IPS DF 6.9 (cell line): ENCODE results near the gene MAP4.

Source experiments
- DNase-seq: peaks from one replicate; pipeline ENCODE4 v3.0.0-alpha.2; 2013; ENCODE audit warnings: low read depth, low spot score
- H3K27ac ChIP-seq: one replicate; pipeline ENCODE4 v1.5.1; 2013; ENCODE audit warnings: low read length, control low read depth
- H3K27me3 ChIP-seq: 2 replicates; pipeline ENCODE4 v1.6.1; 2013; ENCODE audit warnings: mild to moderate bottlenecking, low read length; ENCODE audit not compliant: control insufficient read depth, insufficient read depth
- H3K36me3 ChIP-seq: 2 replicates; pipeline ENCODE4 v1.6.1; 2013; ENCODE audit warnings: low read length; ENCODE audit not compliant: control insufficient read depth, insufficient read depth
- H3K4me1 ChIP-seq: 2 replicates; pipeline ENCODE4 v1.6.1; 2013; ENCODE audit warnings: low read length; ENCODE audit not compliant: control insufficient read depth, insufficient read depth
- H3K4me3 ChIP-seq: 2 replicates; pipeline ENCODE4 v1.5.1; 2013; ENCODE audit warnings: mild to moderate bottlenecking, low read length
- H3K9me3 ChIP-seq: 2 replicates; pipeline ENCODE4 v1.6.1; 2013; ENCODE audit warnings: low read length, inconsistent platforms; ENCODE audit not compliant: control insufficient read depth, insufficient read depth
- WGBS: extraction: QIAGEN DNeasy Blood & Tissue Kit; methylation state at CpG from one replicate; pipeline ENCODE4 v1.1.7; 2013; ENCODE audit warnings: mixed read lengths, missing lambda C conversion rate; ENCODE audit not compliant: insufficient read length, insufficient coverage; 5-methylcytosine and 5-hydroxymethylcytosine counted together

Gene MAP4

DNA sequence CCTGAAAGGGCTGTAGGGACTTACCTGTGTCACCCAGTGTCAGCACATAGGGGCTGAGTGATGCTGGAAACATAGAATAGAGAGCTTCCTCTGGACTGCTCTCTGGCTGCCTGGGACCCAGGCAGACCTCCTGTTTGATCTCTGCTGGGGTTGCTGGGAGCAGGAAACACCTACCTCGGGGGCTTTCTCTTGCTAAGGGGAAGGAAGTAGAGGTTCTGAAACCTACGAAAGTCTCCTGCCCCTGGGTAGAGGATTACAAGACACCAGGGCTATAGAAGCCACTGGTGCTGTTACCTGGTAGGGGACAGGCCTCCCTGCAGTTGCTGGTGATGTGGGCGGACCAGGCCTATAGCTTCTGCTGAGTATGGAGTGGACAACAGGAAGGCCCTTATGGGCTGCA lies 131.6 kb downstream of the MAP4 start:
- Histone ChIP-seq H3K27ac (no peak overlapping the region), H3K36me3 (no peaks in the 10 kb centered on the region; the same call in 1 of the 2 replicates), H3K27me3 (no peaks in the 10 kb centered on the region), H3K4me1 (no peaks in the 10 kb centered on the region), H3K9me3 (no peaks in the 10 kb centered on the region), H3K4me3 (no peak overlapping the region)
- DNase-seq = no peak
- no CpG with 5 or more reads among the region's 3 CpGs for WGBS

DNA sequence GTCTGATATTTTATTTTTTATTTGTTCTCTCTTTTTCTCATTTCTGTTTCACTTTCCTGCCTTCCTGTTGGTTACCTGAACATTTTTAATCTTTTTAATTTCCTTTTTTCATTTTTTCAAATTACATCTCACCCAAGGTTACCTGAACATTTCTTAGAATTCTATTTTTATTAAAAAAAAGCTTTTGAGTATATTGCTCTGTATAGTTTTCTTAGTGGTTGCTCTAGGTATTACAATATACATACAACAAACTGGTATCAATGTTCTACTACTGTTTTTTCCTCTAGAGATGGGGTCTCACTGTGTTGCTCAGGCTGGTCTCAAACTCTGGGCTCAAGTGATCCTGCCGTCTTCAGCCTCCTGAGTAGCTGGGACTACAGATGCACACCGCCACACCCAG lies 133.9 kb downstream of the MAP4 start:
- Histone ChIP-seq H3K4me3 (no peak overlapping the region), H3K27me3 (no peaks in the 10 kb centered on the region), H3K27ac (no peak overlapping the region), H3K4me1 (no peaks in the 10 kb centered on the region), H3K36me3 (no peaks in the 10 kb centered on the region; the same call in 1 of the 2 replicates), H3K9me3 (no peaks in the 10 kb centered on the region)
- no peak for DNase-seq
- no CpG with 5 or more reads among the region's 2 CpGs for WGBS

DNA sequence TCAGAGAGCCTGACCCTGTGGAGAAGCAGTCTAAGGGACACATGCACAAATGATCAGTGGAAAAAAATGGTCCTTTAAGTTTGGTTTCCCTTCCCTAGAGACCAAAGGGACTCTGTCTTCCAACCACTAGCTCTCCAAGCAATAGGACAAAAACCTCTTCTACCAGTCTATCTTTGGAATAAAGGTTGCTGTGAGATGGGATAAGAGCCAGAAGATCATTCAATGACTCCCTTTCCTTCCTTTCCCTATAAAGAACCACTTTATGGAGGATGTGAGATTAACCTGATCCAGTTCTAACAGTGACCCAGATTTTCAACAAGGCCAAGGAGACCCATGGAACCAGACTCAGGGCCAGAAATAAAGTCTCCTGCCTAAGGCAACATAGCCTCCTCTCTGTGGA lies 138.5 kb downstream of the MAP4 start:
- Histone ChIP-seq H3K4me3 (no peak overlapping the region), H3K9me3 (no peaks in the 10 kb centered on the region), H3K27me3 (no peaks in the 10 kb centered on the region), H3K4me1 (no peaks in the 10 kb centered on the region), H3K36me3 (no peaks in the 10 kb centered on the region), H3K27ac (no peak overlapping the region)
- no peak for DNase-seq

DNA sequence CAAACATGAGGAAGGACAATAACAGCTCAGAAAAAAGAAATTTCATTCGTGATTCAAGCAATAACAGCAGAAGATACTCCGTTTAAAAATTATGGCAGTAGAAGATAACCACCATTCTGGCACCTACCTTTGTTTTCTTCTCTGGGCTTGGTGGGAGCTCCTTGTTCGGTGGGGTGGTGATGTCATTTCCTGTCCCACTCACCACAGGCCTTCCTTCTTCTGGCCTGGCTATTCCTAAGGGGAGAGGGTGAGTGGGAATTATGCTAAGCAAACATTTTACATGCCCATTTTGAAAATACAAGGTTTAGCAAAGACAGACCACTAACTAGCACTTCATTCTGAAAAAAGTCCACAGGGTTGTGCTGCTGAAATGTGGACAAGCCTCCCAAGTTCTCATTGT lies 138.9 kb downstream of the MAP4 start:
- Histone ChIP-seq H3K36me3 (no peaks in the 10 kb centered on the region), H3K27ac (no peak overlapping the region), H3K4me3 (no peak overlapping the region), H3K9me3 (no peaks in the 10 kb centered on the region), H3K4me1 (no peaks in the 10 kb centered on the region), H3K27me3 (no peaks in the 10 kb centered on the region)
- no CpG with 5 or more reads among the region's 3 CpGs for WGBS
- no peak for DNase-seq

DNA sequence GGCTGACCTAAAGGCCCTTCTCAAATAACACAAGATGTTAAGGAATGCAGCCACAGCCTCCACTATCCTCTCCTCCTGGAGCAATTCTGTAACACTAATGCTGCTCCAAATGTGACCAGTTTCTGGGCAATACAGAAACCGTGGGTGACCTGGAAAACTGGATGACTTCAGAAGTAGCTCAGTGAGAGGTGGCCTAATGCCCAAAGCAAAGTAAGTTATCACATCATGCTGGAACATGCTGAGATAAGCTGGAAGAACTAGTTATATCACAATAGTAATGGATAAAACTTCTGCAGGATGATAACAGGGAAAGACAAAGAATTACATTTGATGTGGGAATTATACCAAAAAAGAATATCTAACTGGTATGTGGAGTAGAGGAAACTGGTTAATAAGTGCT lies 141.3 kb downstream of the MAP4 start:
- no peak for DNase-seq
- Histone ChIP-seq H3K4me3 (no peak overlapping the region), H3K36me3 (peaks cover 15% of the 10 kb centered on the region; the same call in 1 of the 2 replicates), H3K4me1 (no peaks in the 10 kb centered on the region), H3K27ac (no peak overlapping the region), H3K9me3 (no peaks in the 10 kb centered on the region), H3K27me3 (no peaks in the 10 kb centered on the region)
- WGBS = no CpG with 5 or more reads among the region's 1 CpG

DNA sequence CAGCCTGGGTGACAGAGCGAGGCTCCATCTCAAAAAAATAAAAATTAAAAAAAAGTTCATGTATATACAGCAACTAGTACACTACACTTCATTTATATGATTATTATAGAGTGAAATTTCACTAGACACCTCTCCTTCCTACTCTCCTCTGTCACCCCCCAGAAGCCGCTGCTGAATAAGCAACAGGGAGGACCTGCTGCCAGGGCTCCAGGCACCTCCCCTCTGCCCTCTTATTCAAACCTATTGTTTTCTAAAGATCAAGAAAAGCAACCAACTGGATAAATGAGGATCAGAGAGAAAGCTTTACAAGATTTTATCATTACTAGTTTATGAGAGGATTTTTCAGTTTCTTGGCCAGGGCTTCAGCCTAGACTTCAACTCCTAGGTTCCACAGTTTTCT lies 141.8 kb downstream of the MAP4 start:
- no CpG with 5 or more reads among the region's 2 CpGs for WGBS
- no peaks in the 10 kb centered on the region for H3K27me3 ChIP-seq
- no peak overlapping the region for H3K27ac ChIP-seq
- no peaks in the 10 kb centered on the region for H3K4me1 ChIP-seq
- no peak for DNase-seq
- no peak overlapping the region for H3K4me3 ChIP-seq
- peaks cover 19% of the 10 kb centered on the region; the same call in 1 of the 2 replicates for H3K36me3 ChIP-seq
- H3K9me3 ChIP-seq = no peaks in the 10 kb centered on the region

DNA sequence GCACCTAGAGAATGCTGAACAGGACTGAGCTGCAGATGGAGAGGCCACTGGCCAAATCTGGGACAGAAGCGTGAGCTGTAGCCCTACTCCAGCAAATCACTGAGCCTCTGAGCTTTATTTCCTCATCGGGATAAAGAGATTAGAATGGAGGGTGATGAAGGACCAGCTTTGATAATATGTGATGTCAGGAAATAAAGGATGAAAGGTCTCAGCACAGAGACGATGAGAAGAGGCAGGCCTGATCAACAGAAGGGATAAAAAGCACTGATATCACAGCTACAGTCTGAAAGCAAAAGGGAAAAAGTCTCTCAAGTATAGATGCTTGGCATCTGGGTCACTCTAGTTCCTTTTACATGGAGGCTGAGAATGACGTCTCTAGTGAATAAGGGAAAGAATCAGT lies 143.3 kb downstream of the MAP4 start:
- Histone ChIP-seq H3K36me3 (peaks cover 20% of the 10 kb centered on the region; the same call in 1 of the 2 replicates), H3K27me3 (no peaks in the 10 kb centered on the region), H3K4me3 (no peak overlapping the region), H3K9me3 (no peaks in the 10 kb centered on the region), H3K27ac (no peak overlapping the region), H3K4me1 (no peaks in the 10 kb centered on the region)
- no peak for DNase-seq
- no CpG with 5 or more reads among the region's 4 CpGs for WGBS

DNA sequence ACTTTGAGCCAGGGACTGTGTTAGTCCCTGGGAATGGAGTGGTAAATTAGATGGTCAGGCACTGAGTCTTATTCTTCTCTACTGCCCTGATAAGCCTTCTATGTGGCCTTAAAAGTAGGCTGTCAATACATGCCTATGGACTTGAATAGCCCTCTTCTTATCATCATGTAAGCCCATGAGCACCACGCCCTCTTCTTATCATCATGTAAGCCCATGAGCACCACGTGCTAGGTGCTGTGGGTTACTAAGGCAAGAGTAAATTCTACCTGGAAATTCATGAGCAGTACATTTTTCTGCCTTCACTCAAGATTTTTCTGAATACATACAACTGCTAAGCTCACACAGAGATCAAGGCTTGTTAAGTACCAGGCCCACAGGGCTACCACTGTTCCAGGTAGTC lies 144.8 kb downstream of the MAP4 start:
- peaks cover 24% of the 10 kb centered on the region; the same call in 1 of the 2 replicates for H3K36me3 ChIP-seq

DNA sequence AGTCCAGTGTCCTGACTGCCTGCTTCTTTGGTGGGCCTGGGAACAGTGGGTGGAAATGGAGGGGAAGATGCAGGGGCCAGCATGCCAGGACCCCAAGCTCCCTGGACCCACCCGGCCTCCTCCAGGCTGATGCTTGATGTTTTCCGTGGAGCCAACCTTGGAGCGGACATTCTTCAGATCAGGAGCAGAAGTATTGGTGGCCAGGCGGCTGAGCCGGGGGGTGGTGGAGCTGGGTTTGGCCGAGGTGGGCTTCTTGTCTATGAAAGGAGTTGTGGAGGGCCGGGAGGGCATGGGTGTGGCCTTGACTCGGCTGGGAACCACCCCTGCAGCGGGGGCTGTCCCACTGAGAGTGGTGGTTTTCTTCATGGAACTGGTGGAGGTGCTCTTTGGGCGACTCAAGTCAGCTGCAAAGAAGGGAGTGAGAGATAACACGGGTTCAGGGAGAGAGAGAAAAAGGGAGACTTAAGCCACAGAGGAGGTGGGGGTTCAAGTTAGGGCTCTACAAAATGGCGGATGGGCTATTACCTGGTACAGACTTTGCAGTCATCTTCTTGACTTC lies 145.4 kb downstream of the MAP4 start:
- Histone ChIP-seq H3K36me3 (peaks cover 24% of the 10 kb centered on the region; the same call in 1 of the 2 replicates), H3K4me3 (no peak overlapping the region), H3K9me3 (no peaks in the 10 kb centered on the region), H3K27ac (no peak overlapping the region), H3K27me3 (no peaks in the 10 kb centered on the region), H3K4me1 (no peaks in the 10 kb centered on the region)
- WGBS = no CpG with 5 or more reads among the region's 12 CpGs
- no peak for DNase-seq

More for the DNA sequence above, 144.8 kb downstream of the MAP4 start:
- DNase-seq = no peak
- Histone ChIP-seq H3K27me3 (no peaks in the 10 kb centered on the region), H3K4me3 (no peak overlapping the region), H3K27ac (no peak overlapping the region), H3K4me1 (no peaks in the 10 kb centered on the region), H3K9me3 (no peaks in the 10 kb centered on the region)
- no CpG with 5 or more reads among the region's 2 CpGs for WGBS

DNA sequence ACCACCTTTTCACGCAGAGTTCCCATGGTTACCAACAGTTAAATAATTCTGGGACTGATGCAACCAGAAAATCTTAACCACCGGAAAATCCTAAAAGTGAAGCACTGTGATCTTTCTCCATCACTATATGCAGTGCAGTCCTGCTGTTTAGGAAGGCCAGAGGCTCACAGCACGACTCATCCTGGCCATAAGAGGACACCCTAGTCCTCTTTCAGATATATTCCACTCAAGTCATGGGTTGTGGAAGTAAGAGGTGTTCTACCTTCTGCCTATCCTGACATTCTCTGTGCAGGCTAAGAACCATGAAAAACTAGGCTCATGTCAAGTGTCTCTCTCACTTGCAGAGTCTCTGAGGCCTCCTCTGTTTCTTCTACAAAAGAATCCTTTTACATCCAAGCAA lies 146.1 kb downstream of the MAP4 start:
- no peak overlapping the region for H3K27ac ChIP-seq
- no peaks in the 10 kb centered on the region for H3K4me1 ChIP-seq
- WGBS = no CpG with 5 or more reads among the region's 3 CpGs
- H3K9me3 ChIP-seq = no peaks in the 10 kb centered on the region
- H3K36me3 ChIP-seq = peaks cover 24% of the 10 kb centered on the region; the same call in 1 of the 2 replicates
- H3K4me3 ChIP-seq = no peak overlapping the region
- DNase-seq = no peak
- no peaks in the 10 kb centered on the region for H3K27me3 ChIP-seq

DNA sequence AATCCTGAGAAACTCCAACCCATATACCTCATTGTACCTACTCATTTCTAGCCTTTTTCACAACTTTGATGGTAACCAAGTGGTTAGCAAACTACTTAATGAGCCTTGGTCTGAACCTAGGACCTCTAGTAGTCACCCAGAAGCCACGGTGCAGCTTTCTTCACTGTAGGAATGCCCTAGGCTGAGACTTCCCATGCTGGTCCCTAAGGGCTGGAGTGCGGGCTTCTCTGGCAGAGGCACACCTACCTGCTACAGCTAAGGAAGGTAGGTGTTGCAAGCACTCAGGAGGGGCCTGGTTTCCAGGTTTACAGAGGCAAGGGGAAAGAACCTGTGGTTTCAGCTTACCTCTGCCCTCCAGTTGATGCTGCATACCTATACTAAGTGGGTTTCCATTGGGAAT lies 147.9 kb downstream of the MAP4 start:
- Histone ChIP-seq H3K4me3 (no peak overlapping the region), H3K9me3 (no peaks in the 10 kb centered on the region), H3K36me3 (peaks cover 24% of the 10 kb centered on the region; the same call in 1 of the 2 replicates), H3K4me1 (no peaks in the 10 kb centered on the region), H3K27me3 (no peaks in the 10 kb centered on the region), H3K27ac (no peak overlapping the region)
- no peak for DNase-seq
- no CpG with 5 or more reads among the region's 2 CpGs for WGBS
